Stimulated activated CD4-positive, alpha-beta T cell treated with anti-CD3 and anti-CD28 coated beads, Interleukin-2, amount 100 ng/mL, for 48 hours (primary cell): ENCODE measurements around the gene SIL1.
"Not testable (repeated sequence)": the region's sequence is repeated elsewhere in the genome, so short reads cannot be mapped to it uniquely, and the experiment has no call there.

ENCODE experiments used
- DNase-seq, 2 donors: peaks; one replicate each; pipeline ENCODE4 v3.0.0-alpha.2; 2020

SIL1 gene

GRCh38 chr5:139137697-139138096 is 60.5 kb downstream of the SIL1 start:
- DNase-seq: no peak

- DNase-seq: no peak
Measured at GRCh38 chr5:139134906-139135305, 63.3 kb downstream of the SIL1 start.

GRCh38 chr5:139133282-139133681 is 64.9 kb downstream of the SIL1 start:
- no peak for DNase-seq

GRCh38 chr5:139132515-139132914 is 65.7 kb downstream of the SIL1 start:
- no peak for DNase-seq

- DNase-seq: no peak
Measured at GRCh38 chr5:139131921-139132432, 66.2 kb downstream of the SIL1 start.

- DNase-seq: no peak
Measured at GRCh38 chr5:139131465-139131864, 66.7 kb downstream of the SIL1 start.

GRCh38 chr5:139131062-139131461 is 67.1 kb downstream of the SIL1 start:
- DNase-seq: no peak

- no peak for DNase-seq
Measured at GRCh38 chr5:139130214-139130613, 68.0 kb downstream of the SIL1 start.

GRCh38 chr5:139126711-139127111 is 71.5 kb downstream of the SIL1 start:
- no peak for DNase-seq

- no peak for DNase-seq
Measured at GRCh38 chr5:139125991-139126390, 72.2 kb downstream of the SIL1 start.

- DNase-seq: no peak
Measured at GRCh38 chr5:139124774-139125520, 73.2 kb downstream of the SIL1 start.

- no peak for DNase-seq
Measured at GRCh38 chr5:139121120-139121519, 77.0 kb downstream of the SIL1 start.

GRCh38 chr5:139120521-139120920 is 77.6 kb downstream of the SIL1 start:
- no peak for DNase-seq

GRCh38 chr5:139118804-139119203 is 79.4 kb downstream of the SIL1 start:
- DNase-seq: no peak

GRCh38 chr5:139117342-139117884 is 80.8 kb downstream of the SIL1 start:
- DNase-seq: no peak

GRCh38 chr5:139116100-139116655 is 82.0 kb downstream of the SIL1 start:
- DNase-seq: no peak

GRCh38 chr5:139113892-139114291 is 84.3 kb downstream of the SIL1 start:
- DNase-seq: no peak

GRCh38 chr5:139112362-139112761 is 85.8 kb downstream of the SIL1 start:
- not testable (repeated sequence) for DNase-seq

GRCh38 chr5:139110526-139111168 is 87.5 kb downstream of the SIL1 start:
- DNase-seq: no peak

- no peak for DNase-seq
Measured at GRCh38 chr5:139108063-139108824, 89.9 kb downstream of the SIL1 start.

GRCh38 chr5:139105621-139106071 is 92.5 kb downstream of the SIL1 start:
- no peak for DNase-seq

GRCh38 chr5:139104577-139105276 is 93.4 kb downstream of the SIL1 start:
- DNase-seq: no peak
